Measurements from ENCODE around the gene PCDHAC1.

PCDHAC1 gene

GRCh38 chr5:140978260-140978659 lies 52.2 kb downstream of the PCDHAC1 start:
- no peaks in the 10 kb centered on the region for H3K36me3 ChIP-seq (ENCODE audit: control insufficient read depth, insufficient read depth, low read length)
- H3K9ac ChIP-seq (ENCODE audit: low read length) = no peak overlapping the region
- H3K27me3 ChIP-seq (ENCODE audit: control insufficient read depth, insufficient read depth, low read length) = no peaks in the 10 kb centered on the region
- H3K4me1 ChIP-seq (ENCODE audit: control insufficient read depth, insufficient read depth, low read length) = no peaks in the 10 kb centered on the region
- H3K27ac ChIP-seq (ENCODE audit: low read depth, low read length) = no peak overlapping the region
- H3K4me3 ChIP-seq (ENCODE audit: low read length) = no peak overlapping the region

GRCh38 chr5:140978983-140979382 lies 52.9 kb downstream of the PCDHAC1 start:
- no peak overlapping the region for H3K9ac ChIP-seq (ENCODE audit: low read length)
- no peaks in the 10 kb centered on the region for H3K27me3 ChIP-seq (ENCODE audit: control insufficient read depth, insufficient read depth, low read length)
- no peaks in the 10 kb centered on the region for H3K4me1 ChIP-seq (ENCODE audit: control insufficient read depth, insufficient read depth, low read length)
- H3K4me3 ChIP-seq (ENCODE audit: low read length) = no peak overlapping the region
- no peaks in the 10 kb centered on the region for H3K36me3 ChIP-seq (ENCODE audit: control insufficient read depth, insufficient read depth, low read length)
- no peak overlapping the region for H3K27ac ChIP-seq (ENCODE audit: low read depth, low read length)

All from rectal smooth muscle tissue (tissue), 1 donor.